Mucosa of rectum (tissue), 2 donors: ENCODE data around the gene C4orf17.
A peak's percentile ranks its signal among the peaks of the same experiment; 100 is the strongest.

Source experiments
- H3K27ac ChIP-seq, 2 donors: one replicate each; pipeline ENCODE4 v1.7.0; 2013; ENCODE audit warnings: inconsistent platforms in 2 of 2, low read depth in 2 of 2, low read length in 2 of 2
- H3K27me3 ChIP-seq, 2 donors: one replicate each; pipeline ENCODE4 v1.7.0; 2013; ENCODE audit warnings: low read length in 2 of 2; ENCODE audit not compliant: control insufficient read depth in 2 of 2, insufficient read depth in 2 of 2
- H3K36me3 ChIP-seq, 2 donors: one replicate each; pipeline ENCODE4 v1.7.0; 2013; ENCODE audit warnings: low read length in 2 of 2; ENCODE audit not compliant: control insufficient read depth in 2 of 2, insufficient read depth in 2 of 2
- H3K4me1 ChIP-seq, 2 donors: one replicate each; pipeline ENCODE4 v1.7.0; 2013; ENCODE audit warnings: low read length in 2 of 2, mild to moderate bottlenecking in 1 of 2; ENCODE audit not compliant: control insufficient read depth in 2 of 2, insufficient read depth in 2 of 2
- H3K4me3 ChIP-seq, 2 donors: one replicate each; pipeline ENCODE4 v1.7.0; 2013; ENCODE audit warnings: low read length in 2 of 2
- H3K9ac ChIP-seq, 2 donors: one replicate each; pipeline ENCODE4 v1.7.0; 2013; ENCODE audit warnings: low read length in 2 of 2, low read depth in 1 of 2, mild to moderate bottlenecking in 1 of 2
- H3K9me3 ChIP-seq, 2 donors: one replicate each; pipeline ENCODE4 v1.7.0; 2013; ENCODE audit warnings: low read length in 2 of 2; ENCODE audit not compliant: control insufficient read depth in 2 of 2
- donor health status: healthy.
- donor health status: Normal muscosa, but diverticular disease.

C4orf17 gene

GRCh38 chr4:99573735-99574368 is 63.0 kb downstream of the C4orf17 start:
- no peaks in the 10 kb centered on the region for H3K36me3 ChIP-seq
- H3K4me3 ChIP-seq: no peak overlapping the region
- no peak overlapping the region for H3K9ac ChIP-seq
- peaks cover 0 to 2% of the 10 kb centered on the region in 2 donors for H3K27me3 ChIP-seq
- H3K9me3 ChIP-seq: no peaks in the 10 kb centered on the region
- no peak overlapping the region for H3K27ac ChIP-seq
- peaks cover 0 to 9% of the 10 kb centered on the region in 2 donors for H3K4me1 ChIP-seq

- H3K27me3 ChIP-seq: peaks cover 0 to 2% of the 10 kb centered on the region in 2 donors
- no peaks in the 10 kb centered on the region for H3K9me3 ChIP-seq
- H3K27ac ChIP-seq: no peak within 1 kb of the TSS
- H3K4me3 ChIP-seq: peak within 1 kb of the TSS in 1 of 2 donors; percentile 17
- peaks cover 0 to 12% of the 10 kb centered on the region in 2 donors for H3K4me1 ChIP-seq
- no peak within 1 kb of the TSS for H3K9ac ChIP-seq
- H3K36me3 ChIP-seq: no peaks in the 10 kb centered on the region
These were observed 63.9 kb downstream of the C4orf17 start, which contains the start of gene MTTP for GRCh38 chr4:99574530-99575324. TSS of gene MTTP (plus strand) at chr4:99574824. CDS start at chr4:99574910, 86 bp downstream.

- H3K4me3 ChIP-seq: no peak overlapping the region
- no peaks in the 10 kb centered on the region for H3K27me3 ChIP-seq
- H3K4me1 ChIP-seq: peaks cover 0 to 12% of the 10 kb centered on the region in 2 donors
- H3K9me3 ChIP-seq: no peaks in the 10 kb centered on the region
- H3K36me3 ChIP-seq: no peaks in the 10 kb centered on the region
- no peak overlapping the region for H3K9ac ChIP-seq
- H3K27ac ChIP-seq: no peak overlapping the region
These were observed 67.9 kb downstream of the C4orf17 start for GRCh38 chr4:99578714-99579113.

- H3K27ac ChIP-seq: no peak overlapping the region
- no peaks in the 10 kb centered on the region for H3K9me3 ChIP-seq
- H3K4me1 ChIP-seq: peaks cover 3 to 13% of the 10 kb centered on the region in 2 donors
- no peak overlapping the region for H3K9ac ChIP-seq
- no peaks in the 10 kb centered on the region for H3K36me3 ChIP-seq
- no peak overlapping the region for H3K4me3 ChIP-seq
- no peaks in the 10 kb centered on the region for H3K27me3 ChIP-seq
These were observed 74.7 kb downstream of the C4orf17 start for GRCh38 chr4:99585516-99585915.

GRCh38 chr4:99586322-99586721 is 75.5 kb downstream of the C4orf17 start:
- H3K4me1 ChIP-seq: peaks cover 3 to 13% of the 10 kb centered on the region in 2 donors
- H3K9me3 ChIP-seq: no peaks in the 10 kb centered on the region
- no peaks in the 10 kb centered on the region for H3K36me3 ChIP-seq
- no peak overlapping the region for H3K4me3 ChIP-seq
- H3K9ac ChIP-seq: no peak overlapping the region
- no peaks in the 10 kb centered on the region for H3K27me3 ChIP-seq
- peak overlapping the region in 1 of 2 donors; percentile 26 for H3K27ac ChIP-seq

- Histone ChIP-seq H3K9me3 (no peaks in the 10 kb centered on the region), H3K9ac (no peak overlapping the region), H3K36me3 (no peaks in the 10 kb centered on the region), H3K4me1 (peaks cover 3 to 13% of the 10 kb centered on the region in 2 donors), H3K27me3 (no peaks in the 10 kb centered on the region), H3K27ac (peak overlapping the region in 1 of 2 donors; percentile 26), H3K4me3 (no peak overlapping the region)
These were observed 76.0 kb downstream of the C4orf17 start for GRCh38 chr4:99586797-99587196.

- Histone ChIP-seq H3K27ac (no peak overlapping the region), H3K9ac (no peak overlapping the region), H3K27me3 (no peaks in the 10 kb centered on the region), H3K4me1 (peaks cover 3 to 13% of the 10 kb centered on the region in 2 donors), H3K9me3 (no peaks in the 10 kb centered on the region), H3K4me3 (no peak overlapping the region), H3K36me3 (no peaks in the 10 kb centered on the region)
These were observed 76.5 kb downstream of the C4orf17 start for GRCh38 chr4:99587309-99587708.

GRCh38 chr4:99587803-99588202 is 77.0 kb downstream of the C4orf17 start:
- H3K9me3 ChIP-seq: no peaks in the 10 kb centered on the region
- peaks cover 3 to 13% of the 10 kb centered on the region in 2 donors for H3K4me1 ChIP-seq
- H3K9ac ChIP-seq: no peak overlapping the region
- no peak overlapping the region for H3K27ac ChIP-seq
- H3K4me3 ChIP-seq: no peak overlapping the region
- H3K27me3 ChIP-seq: no peaks in the 10 kb centered on the region
- no peaks in the 10 kb centered on the region for H3K36me3 ChIP-seq

GRCh38 chr4:99591757-99592156 is 80.9 kb downstream of the C4orf17 start:
- no peak overlapping the region for H3K4me3 ChIP-seq
- no peak overlapping the region for H3K27ac ChIP-seq
- no peaks in the 10 kb centered on the region for H3K36me3 ChIP-seq

More at GRCh38 chr4:99591757-99592156, 80.9 kb downstream of the C4orf17 start:
- no peak overlapping the region for H3K9ac ChIP-seq
- no peaks in the 10 kb centered on the region for H3K9me3 ChIP-seq
- H3K4me1 ChIP-seq: peaks cover 0 to 4% of the 10 kb centered on the region in 2 donors
- no peaks in the 10 kb centered on the region for H3K27me3 ChIP-seq
